Parathyroid adenoma (tissue), 2 donors: ENCODE measurements around the gene TM4SF4.
A peak's percentile ranks its signal among the peaks of the same experiment; 100 is the strongest.

Experiments
- H2AFZ ChIP-seq: fragments of 300-600 bp; sonication (generic); one replicate; pipeline ENCODE4 v1.7.0; 2017; ENCODE audit warnings: antibody characterized with exemption, mild to moderate bottlenecking
- H3K27ac ChIP-seq: fragments of 300-600 bp; sonication (generic); one replicate; pipeline ENCODE4 v1.7.0; 2017
- H3K27me3 ChIP-seq: fragments of 300-600 bp; sonication (generic); one replicate; pipeline ENCODE4 v1.7.0; 2017; ENCODE audit warnings: low read length; ENCODE audit not compliant: control insufficient read depth, insufficient read depth
- H3K36me3 ChIP-seq: fragments of 300-600 bp; sonication (generic); one replicate; pipeline ENCODE4 v1.7.0; 2017; ENCODE audit warnings: low read length; ENCODE audit not compliant: control insufficient read depth, insufficient read depth
- H3K4me1 ChIP-seq: fragments of 300-600 bp; sonication (generic); one replicate; pipeline ENCODE4 v1.7.0; 2017; ENCODE audit warnings: control low read depth
- H3K4me2 ChIP-seq: fragments of 300-600 bp; sonication (generic); one replicate; pipeline ENCODE4 v1.7.0; 2017; ENCODE audit warnings: low read length
- H3K4me3 ChIP-seq: fragments of 300-600 bp; sonication (generic); one replicate; pipeline ENCODE4 v1.7.0; 2017; ENCODE audit warnings: low read depth, low read length
- H3K79me2 ChIP-seq: fragments of 300-600 bp; sonication (generic); one replicate; pipeline ENCODE4 v1.7.0; 2017; ENCODE audit warnings: control low read depth
- H3K9ac ChIP-seq: fragments of 300-600 bp; sonication (generic); one replicate; pipeline ENCODE4 v1.7.0; 2017; ENCODE audit warnings: mild to moderate bottlenecking
- H3K9me3 ChIP-seq: fragments of 300-600 bp; sonication (generic); one replicate; pipeline ENCODE4 v1.7.0; 2017; ENCODE audit warnings: low read length; ENCODE audit not compliant: control insufficient read depth
- CTCF ChIP-seq: fragments of 300-600 bp; sonication (generic); IDR thresholded peaks from one replicate; pipeline ENCODE4 v1.7.0; 2017; ENCODE audit warnings: antibody characterized with exemption, mild to moderate bottlenecking
- donor health status: primary hyperparathyroidism.

The TM4SF4 gene

GRCh38 chr3:149512073-149512782 lies 37.7 kb downstream of the TM4SF4 start:
- TF ChIP-seq CTCF, result peak; percentile 86
- Histone ChIP-seq H3K27me3 (no peaks in the 10 kb centered on the region), H3K79me2 (no peaks in the 10 kb centered on the region), H3K36me3 (no peaks in the 10 kb centered on the region), H2AFZ (peak overlapping the region; percentile 0), H3K4me1 (no peaks in the 10 kb centered on the region), H3K4me3 (no peak overlapping the region), H3K9ac (no peak overlapping the region), H3K9me3 (no peaks in the 10 kb centered on the region), H3K4me2 (peak overlapping the region; percentile 43), H3K27ac (no peak overlapping the region)

DNA sequence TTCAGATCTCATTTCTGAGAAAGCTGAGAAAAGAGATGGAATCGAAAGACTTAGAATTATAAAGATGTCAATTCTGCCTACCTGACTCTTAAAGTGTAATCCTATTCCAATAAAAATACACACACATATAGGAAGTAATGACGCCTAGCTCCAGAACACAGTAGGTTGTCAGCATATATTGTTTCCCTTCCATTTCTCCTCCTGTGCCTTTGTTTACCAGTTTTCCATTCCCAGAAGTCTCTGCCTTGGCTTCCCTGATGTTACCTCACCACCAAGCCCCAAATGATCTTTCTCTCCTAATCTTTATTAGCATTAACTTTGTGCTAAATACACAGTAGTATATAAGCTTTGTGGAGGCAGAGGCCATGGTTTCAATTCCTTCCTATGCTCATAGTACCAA lies 40.0 kb downstream of the TM4SF4 start:
- Histone ChIP-seq H3K4me2 (no peak overlapping the region), H3K4me3 (no peak overlapping the region), H3K9me3 (no peaks in the 10 kb centered on the region), H2AFZ (no peak overlapping the region), H3K27ac (no peak overlapping the region), H3K79me2 (no peaks in the 10 kb centered on the region), H3K4me1 (no peaks in the 10 kb centered on the region), H3K27me3 (no peaks in the 10 kb centered on the region), H3K36me3 (no peaks in the 10 kb centered on the region), H3K9ac (no peak overlapping the region)
- TF ChIP-seq CTCF, result no peak

- no peak for TF ChIP-seq CTCF
Measured at GRCh38 chr3:149515249-149515648, 40.8 kb downstream of the TM4SF4 start.

DNA sequence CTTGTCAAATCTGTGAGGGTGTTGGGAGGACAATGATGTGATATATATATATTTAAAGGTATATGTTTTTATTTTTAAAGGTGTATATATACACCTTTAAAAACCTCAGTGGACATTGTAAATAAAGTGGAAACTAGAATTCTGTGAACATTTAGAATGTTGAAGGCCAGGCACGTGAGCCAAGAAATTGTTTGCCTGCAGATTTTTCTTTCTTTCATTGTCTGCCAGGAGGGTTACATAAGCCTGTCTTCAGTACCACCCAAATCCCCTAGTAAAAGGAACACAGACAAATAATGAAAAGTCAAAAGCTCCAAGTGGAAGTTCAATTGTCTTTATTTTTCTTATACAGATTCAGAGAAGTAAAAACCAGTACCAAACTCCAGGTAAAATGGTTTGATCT lies 42.4 kb downstream of the TM4SF4 start:
- TF ChIP-seq CTCF, result no peak
- Histone ChIP-seq H3K27ac (no peak overlapping the region), H3K79me2 (no peaks in the 10 kb centered on the region), H3K27me3 (no peaks in the 10 kb centered on the region), H3K4me1 (no peaks in the 10 kb centered on the region), H3K9ac (no peak overlapping the region), H3K4me2 (no peak overlapping the region), H3K9me3 (no peaks in the 10 kb centered on the region), H3K4me3 (no peak overlapping the region), H2AFZ (no peak overlapping the region), H3K36me3 (no peaks in the 10 kb centered on the region)

More at GRCh38 chr3:149515249-149515648, 40.8 kb downstream of the TM4SF4 start:
- Histone ChIP-seq H3K27me3 (no peaks in the 10 kb centered on the region), H3K79me2 (no peaks in the 10 kb centered on the region), H2AFZ (no peak overlapping the region), H3K27ac (no peak overlapping the region), H3K4me1 (no peaks in the 10 kb centered on the region), H3K9ac (no peak overlapping the region), H3K9me3 (no peaks in the 10 kb centered on the region), H3K36me3 (no peaks in the 10 kb centered on the region), H3K4me2 (no peak overlapping the region), H3K4me3 (no peak overlapping the region)

DNA sequence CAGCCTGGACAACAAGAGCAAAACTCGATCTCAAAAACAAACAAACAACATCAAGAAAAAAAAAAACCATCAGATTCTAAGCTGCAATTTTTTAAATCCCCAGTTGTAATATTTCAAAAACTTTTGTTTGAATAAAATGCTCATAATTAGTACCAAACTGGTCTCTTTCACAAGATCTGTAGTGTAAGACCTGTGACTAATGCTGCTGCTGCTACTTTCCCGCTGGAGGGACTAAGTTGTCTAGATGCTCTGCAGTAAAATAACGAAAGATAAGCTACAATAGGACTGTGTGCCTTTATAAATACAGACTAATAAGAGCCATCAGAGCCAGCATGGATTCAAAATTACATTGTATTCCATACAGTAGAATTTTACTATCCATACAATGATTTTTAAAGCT lies 45.4 kb downstream of the TM4SF4 start:
- Histone ChIP-seq H3K27ac (no peak overlapping the region), H3K4me2 (no peak overlapping the region), H3K4me3 (no peak overlapping the region), H3K9ac (no peak overlapping the region), H3K79me2 (no peaks in the 10 kb centered on the region), H2AFZ (no peak overlapping the region), H3K36me3 (no peaks in the 10 kb centered on the region), H3K27me3 (no peaks in the 10 kb centered on the region), H3K4me1 (no peaks in the 10 kb centered on the region), H3K9me3 (no peaks in the 10 kb centered on the region)
- TF ChIP-seq CTCF, result no peak
